ENCODE results near the gene IFT25.
"Not testable (repeated sequence)": the region's sequence is repeated elsewhere in the genome, so short reads cannot be mapped to it uniquely, and the experiment has no call there.

Gene IFT25

DNA sequence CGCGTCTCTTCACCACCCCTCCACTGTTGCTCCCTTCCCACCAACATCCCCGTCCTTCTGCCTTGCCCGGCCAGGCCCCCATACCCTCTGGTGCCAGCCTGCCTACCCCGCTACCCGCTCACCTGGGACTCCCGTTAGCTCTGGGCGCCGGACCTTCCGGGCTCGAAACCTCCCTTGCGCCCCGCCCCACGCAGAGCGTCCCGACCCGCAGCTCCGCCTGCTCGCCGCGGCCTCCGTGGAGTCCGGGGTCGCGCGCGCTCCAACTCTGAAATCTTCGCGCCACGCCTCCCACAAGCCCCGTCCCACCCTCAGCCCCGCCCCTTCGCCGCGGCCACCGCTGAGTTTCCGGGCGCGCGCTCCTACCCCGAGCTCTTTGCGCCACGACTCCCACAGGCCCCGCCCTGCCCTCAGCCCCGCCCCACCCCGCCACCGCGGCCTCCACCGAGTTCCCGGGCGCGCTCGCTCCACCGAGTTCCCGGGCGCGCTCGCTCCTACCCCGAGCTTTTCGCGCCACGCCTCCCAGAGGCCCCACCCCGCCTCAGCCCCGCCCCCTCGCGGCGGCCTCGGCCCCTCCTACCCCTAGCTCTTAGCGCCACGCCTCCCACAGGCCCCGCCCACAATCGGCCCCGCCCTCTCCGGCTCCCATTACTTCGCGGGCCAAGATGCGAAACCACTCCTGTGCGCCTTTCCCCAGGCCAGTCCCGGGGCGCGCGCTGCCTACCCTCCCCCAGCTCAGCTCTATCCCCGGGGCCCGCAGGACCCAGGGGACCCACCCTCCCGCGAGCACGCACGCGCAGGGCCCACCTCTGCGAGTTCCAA is at the start of gene IFT25:
Gene IFT25 (minus strand): TSS at position 267 of the 819 bp plus-strand sequence. CDS start 5,617 bp downstream, outside the sequence.
- DNase-seq, result peak; percentile 84

DNA sequence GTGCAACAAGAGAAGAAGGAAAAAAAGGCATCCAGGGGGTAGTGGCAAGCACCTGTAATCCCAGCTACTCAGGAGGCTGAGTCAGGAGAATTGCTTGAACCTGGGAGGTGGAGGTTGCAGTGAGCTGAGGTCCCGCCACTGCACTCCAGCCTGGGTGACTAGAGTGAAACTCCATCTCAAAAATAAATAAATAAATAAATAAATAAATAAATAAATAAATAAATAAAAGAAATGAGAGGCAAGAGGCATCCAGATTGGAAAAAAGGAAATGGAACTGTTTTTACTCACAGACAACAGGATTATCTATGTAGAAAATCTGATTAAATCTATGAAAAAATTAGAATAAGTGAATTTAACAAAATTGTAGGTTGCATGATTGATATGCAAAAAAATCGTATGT is 49.0 kb upstream of the IFT25 start:
- not testable (repeated sequence) for DNase-seq

DNA sequence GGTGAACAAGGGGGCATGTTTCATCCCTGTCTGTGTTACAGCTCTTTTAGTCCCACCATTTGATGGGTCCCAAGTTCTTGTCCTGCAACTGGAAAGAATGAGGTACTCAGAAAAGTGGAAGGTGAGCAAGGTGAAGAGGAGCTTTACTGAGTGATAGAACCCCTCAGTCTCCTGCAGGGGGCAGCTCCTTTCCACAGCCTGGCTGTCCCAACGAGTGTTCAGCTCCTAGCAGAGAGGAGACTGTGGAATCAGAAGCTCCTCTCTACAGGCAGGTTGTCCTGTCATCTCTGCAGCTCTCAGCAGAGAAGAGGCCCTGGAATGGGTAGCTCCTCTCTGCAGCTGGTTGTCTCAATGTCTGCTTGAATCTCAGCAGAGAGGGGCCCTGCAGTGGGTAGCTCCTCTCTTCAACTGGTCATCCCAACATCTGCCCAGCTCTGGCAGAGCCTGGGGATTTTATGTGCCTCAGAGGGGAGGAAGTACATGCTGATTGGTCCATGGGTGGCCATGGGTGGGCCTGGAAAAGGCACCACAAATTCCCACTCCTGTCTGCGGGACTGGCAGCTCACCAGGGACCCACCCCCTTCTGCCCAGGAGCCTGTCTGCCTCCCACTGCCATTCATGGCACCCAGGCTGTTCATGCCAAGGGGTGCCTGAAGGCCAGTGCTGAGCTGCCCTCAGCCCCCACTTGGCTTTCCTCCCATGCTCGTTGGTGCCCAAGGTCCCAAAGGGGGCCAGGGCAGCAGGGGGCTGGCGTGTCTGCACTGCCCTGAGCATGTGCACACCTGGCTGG is 46.8 kb upstream of the IFT25 start:
- no peak for DNase-seq

DNA sequence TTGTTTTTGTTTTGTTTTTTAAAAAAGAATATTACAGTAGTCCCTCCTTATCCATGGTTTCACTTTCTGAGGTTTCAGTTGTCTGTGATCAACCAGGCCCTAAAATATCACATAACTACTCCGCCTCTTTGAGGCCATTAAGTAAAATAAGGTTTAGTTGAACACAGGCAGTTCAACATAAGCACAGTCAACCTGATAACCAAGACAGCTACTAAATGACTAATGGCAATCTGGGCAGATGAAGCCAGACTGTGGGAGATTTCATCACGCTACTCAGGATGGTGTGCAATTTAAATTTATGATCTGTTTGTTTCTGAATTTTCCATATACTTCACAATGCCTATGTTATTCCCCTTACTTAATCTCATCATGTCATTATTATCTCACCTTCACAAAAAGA is 42.4 kb upstream of the IFT25 start:
- DNase-seq, result no peak

DNA sequence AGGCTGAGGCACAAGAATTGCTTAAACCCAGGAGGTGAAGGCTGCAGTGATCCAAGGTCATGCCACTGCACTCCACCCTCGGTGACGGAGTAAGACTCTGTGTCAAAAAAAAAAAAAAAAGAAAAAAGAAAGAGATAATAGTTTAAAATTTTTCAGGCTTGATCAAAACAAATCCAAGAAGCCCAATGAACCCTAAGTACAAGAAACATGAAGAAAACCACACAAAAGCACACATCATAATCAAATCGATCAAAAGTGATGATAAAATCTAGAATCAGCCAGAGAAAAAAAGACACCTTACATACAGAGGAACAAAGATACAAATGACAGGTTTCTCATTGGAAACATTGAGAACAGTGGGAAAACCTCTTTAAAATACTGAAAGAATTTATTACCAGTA is 41.0 kb upstream of the IFT25 start:
- DNase-seq, result no peak

DNA sequence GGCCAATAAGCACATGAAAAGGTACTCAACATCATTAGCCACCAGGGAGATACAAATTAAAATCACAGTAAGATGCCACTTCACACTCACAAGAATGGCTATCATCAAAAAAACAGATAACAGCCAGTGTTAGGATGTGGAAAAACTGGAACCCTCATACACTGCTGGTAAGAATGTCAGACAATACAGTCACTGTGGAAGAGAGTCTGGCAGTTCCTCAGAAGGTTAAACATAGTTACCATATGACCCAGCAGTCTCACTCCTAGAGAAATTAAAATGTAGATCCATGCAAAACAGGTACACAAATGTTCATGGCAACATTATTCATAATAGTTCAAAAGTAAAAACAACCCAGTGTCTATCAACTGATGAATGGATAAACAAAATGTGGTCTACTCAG is 39.2 kb upstream of the IFT25 start:
- DNase-seq, result no peak

DNA sequence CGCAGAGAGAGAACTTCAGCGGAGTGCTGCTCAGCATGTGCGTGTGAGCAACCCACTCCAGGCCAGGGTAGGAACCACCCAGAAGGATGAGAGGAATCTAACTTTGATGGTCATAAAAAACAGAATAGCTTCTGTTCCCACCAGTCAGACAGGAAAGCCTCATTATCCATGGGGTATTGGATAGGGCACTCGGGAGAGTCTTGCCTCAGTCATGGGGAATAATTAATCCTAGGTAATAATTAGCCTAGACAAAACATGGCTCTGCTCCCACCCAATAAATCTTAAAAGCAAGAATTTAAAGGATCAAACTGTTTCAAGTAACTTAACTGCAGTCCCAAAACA is 37.2 kb upstream of the IFT25 start:
- DNase-seq, result no peak

DNA sequence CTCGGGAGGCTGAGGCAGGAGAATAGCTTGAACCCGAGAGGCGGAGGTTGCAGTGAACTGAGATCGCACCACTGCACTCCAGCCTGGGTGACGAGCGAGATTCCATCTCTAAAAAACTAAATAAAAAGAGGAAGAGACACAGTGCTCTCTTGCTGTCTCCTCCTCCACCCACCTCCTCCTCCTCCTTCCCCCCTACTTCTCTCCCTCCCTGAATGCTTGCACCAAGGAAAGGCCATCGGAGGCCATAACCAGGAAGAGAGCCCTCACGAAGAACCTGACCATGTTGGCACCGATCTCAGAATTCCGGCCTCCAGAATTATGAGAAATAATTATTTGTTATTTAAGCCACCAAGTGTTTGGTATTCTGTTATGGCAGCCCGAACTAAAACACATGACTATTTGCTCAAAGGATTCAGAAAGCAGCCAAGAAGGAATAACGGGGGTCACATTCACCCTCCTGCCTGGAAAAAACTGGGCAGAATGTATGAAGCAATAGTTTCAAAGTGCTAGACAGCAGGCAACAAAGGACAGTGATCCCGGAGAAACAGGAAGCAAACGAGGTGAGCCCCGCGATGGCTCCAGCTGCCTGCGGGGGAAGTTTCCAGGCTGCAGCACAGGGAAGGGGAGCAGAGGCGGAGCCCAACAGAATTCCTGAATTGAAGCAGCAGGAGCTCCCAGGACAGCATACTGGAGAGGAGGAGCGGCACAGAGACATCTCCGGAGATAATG is 36.7 kb upstream of the IFT25 start:
- no peak for DNase-seq

DNA sequence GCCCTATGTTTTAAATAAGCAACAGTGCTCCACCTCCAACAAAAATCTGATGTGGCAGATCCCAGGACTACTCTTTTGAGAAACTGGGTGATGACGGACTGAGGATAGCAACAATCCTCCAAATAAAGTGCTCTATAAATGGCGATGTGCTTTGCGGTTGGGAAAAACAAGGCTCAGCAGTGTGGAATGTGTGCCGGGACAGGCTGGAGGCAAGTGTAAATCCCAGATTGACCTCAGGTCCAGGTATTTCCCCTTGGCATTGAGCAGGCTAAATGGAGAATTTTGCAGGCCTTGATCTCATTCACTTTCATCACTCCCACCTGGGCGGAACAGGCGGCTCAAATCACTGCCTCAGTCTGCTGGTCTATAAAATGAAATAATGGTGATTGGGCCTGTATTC is 35.7 kb upstream of the IFT25 start:
- DNase-seq, result no peak

DNA sequence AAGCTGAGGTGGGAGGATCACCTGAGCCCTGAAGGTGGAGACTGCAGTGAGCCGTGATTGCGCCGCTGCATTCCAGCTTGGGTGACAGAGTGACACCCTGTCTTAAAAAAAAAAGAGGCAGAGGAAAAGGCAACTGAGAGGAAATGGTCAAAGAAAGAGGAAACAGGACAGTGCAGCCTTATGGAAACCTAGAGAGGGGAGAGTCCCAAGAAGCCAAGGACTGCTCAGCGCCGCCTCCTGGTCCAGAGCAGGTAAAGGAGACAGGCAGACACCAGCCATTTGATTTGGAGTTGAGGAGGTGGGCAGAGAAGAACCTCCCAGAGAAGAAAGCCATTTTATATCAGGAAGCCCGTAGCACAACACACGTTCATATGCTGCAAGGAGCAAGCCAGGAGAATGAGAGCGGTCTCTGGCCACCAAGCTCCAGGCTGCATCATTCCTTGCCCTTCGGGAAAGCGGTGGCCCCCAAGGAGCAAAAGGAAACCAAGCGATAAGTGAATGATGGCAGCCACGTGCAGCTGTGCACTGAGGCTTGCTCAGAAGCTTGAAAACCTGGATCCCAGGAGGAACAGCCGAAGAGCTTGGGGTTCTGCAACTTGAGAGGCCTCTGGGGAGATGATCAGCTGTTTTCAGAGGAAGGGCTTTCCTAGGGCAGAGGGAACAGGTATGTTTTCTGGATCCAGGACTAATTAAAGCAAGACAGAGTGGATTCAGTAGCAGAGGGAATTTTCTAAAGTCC is 34.4 kb upstream of the IFT25 start:
- DNase-seq, result no peak

DNA sequence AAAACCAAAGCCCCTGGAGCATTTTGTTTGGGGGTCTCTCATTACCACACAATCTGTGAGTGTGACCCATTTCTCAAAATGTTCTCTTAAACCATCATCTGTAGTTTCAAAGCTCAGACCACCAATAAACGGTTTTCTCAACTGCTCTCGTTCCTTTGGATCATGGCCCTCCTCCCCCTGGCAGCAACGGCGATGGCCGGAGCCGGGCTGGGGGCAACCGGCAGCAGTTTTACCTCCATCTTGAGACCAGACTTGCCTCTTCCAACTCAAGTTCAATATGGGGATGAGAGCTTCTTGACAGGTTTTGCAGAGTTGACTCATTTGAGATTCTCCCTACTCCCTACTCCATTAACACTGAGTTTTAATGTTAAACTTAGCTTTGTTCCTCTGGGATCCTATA is 30.4 kb upstream of the IFT25 start:
- no peak for DNase-seq

DNA sequence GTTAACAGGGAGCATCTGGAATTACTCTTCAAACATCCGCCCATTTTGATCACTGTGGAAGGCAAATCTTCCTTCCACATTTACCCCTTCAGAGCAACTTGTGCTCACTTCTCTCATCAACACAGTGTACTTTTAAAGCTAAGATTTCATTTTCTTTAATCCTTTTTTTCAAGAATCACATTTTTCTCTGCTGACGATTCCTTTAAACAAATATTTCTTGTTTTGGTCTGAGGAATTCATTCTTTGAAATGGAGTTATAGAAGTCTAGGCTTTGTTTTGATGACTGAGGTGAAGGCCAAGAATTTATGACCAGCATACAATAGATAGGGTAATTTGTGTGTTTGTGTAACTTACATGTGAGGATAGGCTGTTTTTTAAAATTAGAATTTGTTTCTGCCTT is 26.2 kb upstream of the IFT25 start:
- DNase-seq, result no peak

DNA sequence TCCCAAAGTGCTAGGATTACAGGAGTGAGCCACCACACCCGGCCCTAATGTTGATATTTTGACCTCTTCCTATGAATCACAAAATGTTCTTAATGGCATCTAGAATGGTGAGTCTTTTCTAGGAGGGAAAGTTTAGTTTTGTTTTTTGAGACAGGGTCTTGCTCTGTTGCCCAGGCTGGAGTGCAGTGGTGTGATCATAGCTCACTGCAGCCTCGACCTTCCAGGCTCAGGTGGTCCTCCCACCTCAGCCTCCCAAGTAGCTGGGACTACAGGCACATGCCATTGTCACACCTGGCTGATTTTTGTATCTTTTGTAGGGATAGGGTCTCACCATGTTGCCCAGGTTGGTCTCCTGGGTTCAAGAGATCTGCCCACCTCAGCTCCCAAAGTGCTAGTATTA is 23.8 kb upstream of the IFT25 start:
- not testable (repeated sequence) for DNase-seq

DNA sequence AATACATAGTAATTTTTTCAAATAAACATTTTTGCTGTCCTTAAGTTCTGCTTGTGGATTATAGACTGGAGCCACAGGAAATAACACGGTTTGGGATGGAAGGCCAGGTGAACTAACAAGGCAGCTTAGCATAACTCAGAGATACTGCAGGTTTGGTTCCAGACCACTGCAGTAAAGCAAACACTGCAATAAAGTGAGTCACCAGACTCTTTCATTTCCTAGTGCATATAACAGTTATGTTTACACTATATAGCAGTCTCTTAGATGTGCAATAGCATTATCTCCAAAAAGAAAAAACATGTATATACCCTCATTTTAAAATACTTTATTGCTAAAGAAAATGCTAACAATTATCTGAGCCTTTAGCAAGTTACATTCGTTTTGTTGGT is 22.6 kb upstream of the IFT25 start:
- DNase-seq, result no peak

DNA sequence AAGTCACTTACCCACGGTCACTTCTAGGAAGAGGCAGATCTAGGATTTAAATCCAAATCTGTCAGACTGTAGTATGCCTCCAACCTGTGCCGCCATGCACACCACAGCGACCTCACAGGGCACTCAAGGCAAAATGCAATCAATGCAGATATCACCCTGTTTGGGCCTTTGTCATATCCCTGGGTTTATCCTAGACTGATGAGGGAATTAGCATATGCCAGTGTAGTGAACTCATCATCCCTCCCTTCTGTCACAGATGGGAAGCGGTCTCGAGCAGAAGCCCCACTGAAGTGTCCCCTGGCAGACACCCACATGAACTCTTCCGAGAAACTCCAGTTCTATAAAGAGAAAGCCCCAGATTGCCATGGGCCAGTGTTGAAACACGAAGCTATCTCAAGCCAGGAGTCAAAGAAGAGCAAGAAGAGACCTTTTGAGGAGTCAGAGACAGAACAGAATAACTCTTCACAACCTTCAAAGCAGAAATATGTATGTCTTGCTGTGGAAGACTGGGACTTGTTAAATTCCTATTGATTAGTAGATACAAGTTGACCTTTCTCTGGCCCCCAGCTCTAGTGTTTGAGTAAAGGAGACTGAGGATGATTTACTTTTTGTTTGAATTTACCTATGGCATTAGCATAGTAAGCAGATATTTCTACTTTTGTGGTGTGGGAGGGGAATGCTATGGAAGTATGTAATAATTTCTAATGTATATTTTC is 22.1 kb upstream of the IFT25 start:
- DNase-seq, result no peak

DNA sequence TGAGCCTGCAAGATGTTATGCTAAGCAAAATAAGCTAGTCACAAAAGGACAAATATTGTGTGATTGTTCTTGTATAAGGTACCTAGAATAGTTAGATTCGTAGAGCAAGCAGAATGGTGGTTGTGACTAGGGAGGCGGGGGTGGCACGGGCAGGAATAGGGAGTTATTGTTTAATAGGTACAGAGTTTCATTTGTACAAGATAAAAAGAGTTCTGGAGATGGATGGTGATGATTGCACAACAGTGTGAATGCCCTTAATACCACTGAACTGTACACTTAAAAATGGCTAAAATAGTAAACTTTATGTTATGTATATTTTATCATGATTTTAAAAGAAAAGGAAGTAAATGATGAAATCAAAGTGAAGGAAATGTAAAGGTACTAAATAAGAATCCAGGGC is 21.3 kb upstream of the IFT25 start:
- DNase-seq, result no peak

DNA sequence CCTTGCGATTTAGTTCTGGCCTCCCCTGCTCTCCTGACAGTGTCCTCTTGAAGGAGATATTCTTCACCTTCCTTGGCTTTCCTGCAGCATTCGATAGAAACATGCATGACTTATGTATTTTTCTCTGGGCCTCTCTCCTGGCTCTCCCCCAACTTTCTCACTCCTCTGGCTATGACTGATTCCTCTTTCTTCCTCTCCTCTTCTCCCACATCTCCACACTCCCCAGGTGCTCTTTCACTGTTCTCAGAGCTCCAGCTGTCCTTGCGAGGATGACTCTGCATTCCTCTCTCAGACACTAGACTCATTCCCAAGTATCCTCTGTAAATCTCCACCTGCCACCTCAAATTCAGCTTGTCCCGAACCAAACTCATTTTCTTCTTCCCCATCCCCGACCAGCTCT is 18.6 kb upstream of the IFT25 start:
- DNase-seq, result no peak

DNA sequence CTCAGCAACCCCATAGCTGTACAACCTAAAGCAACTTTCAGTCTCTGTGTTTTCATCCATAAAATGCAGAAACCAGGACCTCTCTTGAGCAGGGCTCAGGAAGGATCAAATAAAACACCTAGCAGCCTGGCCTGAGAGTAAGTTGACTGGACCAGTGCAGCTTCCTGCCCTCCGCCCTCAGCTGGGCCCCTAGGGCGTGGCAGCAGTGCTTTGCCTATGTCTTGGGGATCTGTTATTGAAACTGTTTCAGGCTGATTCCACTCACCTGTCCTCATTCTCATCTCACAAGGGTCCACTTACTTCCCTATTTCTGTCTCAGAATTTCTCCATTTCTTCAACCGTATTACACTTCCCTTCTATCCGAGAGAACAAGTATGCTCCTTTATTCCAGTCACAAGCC is 18.0 kb upstream of the IFT25 start:
- DNase-seq, result no peak

DNA sequence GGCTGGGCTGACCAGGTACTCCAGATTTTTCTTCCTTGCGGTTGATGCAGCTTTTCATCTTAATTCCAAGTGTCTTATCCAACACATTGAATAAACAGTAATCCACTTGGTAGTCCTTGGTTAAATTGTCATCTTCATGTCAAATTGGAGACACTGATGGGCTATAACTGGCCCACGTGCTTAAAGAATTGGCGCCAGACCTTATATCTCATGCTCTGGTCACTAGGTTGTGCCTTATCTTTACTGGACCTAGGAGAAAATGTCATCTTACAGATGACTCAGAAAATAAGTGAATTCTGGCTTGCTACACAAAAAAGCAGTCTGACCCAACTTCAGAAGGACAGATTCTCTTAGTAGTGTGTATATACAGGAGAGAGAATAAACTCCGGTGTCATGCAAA is 16.9 kb upstream of the IFT25 start:
- no peak for DNase-seq

DNA sequence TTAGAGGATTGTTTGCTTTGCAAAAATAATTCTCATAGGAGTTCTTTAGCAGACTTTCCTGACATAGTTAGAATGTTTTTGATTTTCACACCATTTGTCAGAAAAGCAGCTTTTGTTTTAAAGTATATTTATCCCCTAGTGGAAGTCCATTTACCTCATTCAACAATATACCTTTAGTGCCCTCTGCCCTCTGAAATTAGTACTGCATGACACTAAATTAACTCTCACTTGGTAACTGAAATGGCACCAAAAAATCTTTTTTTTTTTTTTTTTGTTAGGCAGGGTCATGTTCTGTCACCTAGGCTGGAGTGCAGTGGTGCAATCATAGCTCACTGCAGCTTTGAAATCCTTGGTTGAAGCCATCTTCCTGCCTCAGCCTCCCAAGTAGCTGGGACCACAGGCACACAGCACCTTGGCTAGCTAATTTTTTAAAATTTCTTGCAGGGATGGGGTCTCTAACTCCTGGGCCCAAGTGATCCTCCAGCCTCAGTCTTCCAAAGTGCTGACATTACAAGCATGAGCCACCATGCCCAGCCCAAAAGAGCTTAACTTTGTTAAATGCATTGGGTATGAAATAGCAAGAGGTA is 14.3 kb upstream of the IFT25 start:
- DNase-seq, result no peak

DNA sequence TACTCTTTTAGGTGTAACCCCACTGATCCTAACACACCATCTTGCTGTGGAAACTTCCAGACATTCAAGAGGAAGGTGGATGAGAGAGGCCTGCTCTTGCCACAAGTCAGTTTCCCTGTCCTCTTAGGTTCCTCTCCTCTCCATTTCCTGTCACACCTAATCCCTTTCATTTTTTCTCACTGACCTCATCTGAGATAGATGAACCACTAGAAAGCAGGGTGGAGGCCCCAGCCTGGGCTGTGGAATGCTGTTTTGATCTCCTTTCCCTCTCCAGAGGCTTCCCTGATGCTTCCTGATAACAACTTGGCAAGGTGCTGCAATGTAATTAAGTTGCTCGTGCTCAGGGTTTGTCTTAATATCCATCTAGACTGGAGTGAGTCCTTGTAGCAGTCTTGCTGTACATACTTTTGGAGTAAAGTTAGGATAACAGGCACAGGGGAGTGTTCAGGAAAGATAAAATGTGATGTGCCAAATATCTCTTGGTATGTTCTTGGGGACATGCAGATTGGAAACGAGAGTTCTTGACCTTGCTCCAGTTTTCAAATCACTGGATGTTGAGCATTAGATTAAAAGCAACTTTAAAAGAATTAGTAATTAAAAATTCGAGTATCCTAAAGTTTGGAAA is 11.8 kb upstream of the IFT25 start:
- DNase-seq, result no peak
